ENCODE measurements around the gene GMEB2. TPM values are rescaled to one million over a fixed set of nuclear protein-coding genes. Genes with fewer than 3 reads are reported as not detected.
"Not testable (repeated sequence)": the region's sequence is repeated elsewhere in the genome, so short reads cannot be mapped to it uniquely, and the experiment has no call there.

GMEB2 gene
- total RNA-seq, 1 experiment from 2014 or later, result 21.5 TPM

DNA sequence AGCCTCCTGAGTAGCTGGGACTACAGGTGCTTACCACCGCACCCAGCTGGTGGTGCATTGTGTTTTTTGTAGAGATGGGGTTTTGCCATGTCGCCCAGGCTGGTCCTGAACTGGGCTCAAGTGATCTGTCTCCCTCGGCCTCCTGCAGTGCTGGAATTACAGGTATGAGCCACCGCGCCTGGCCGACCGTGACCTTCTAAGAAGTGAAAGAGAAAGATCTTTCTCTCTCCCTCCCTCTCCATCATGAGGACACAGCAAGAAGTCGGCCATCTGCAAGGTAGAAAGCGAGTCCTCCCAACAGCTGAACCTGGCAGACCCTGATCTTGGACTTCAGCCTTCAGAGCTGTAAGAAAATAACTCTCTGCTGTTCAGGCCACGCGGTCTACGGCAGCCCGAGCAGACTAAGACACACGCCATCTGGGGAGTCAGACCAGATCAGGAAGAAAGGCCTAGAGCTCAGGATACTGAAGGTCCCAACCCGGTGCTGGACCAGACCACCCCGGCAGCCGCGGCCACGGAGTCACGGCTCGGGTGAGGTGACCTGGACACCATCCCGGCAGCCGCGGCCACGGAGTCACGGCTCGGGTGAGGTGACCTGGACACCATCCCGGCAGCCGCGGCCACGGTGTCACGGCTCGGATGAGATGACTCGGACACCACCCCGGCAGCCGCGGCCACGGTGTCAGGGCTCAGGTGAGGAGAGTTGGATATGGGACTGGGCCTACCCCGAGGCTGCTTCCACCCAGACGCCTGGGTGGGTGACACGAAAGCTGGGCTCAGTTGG is 9.6 kb downstream of the GMEB2 start:
- Histone ChIP-seq H3K4me3 (ENCODE audit: low read depth, low read length) (no peak overlapping the region), H3K9me3 (peaks cover 7% of the 10 kb centered on the region), H3K36me3 (ENCODE audit: control insufficient read depth, insufficient read depth, low read length) (peaks cover 10% of the 10 kb centered on the region), H3K4me1 (no peaks in the 10 kb centered on the region), H3K27me3 (replicated peaks; ENCODE audit: control insufficient read depth, insufficient read depth, low read length) (no peaks in the 10 kb centered on the region)
- H3K27ac Mint-ChIP-seq (ENCODE audit: unreplicated experiment), result no peak overlapping the region
- H3K9me3 Mint-ChIP-seq (ENCODE audit: unreplicated experiment), result peaks cover 14% of the 10 kb centered on the region
- TF ChIP-seq, protein P1, sequence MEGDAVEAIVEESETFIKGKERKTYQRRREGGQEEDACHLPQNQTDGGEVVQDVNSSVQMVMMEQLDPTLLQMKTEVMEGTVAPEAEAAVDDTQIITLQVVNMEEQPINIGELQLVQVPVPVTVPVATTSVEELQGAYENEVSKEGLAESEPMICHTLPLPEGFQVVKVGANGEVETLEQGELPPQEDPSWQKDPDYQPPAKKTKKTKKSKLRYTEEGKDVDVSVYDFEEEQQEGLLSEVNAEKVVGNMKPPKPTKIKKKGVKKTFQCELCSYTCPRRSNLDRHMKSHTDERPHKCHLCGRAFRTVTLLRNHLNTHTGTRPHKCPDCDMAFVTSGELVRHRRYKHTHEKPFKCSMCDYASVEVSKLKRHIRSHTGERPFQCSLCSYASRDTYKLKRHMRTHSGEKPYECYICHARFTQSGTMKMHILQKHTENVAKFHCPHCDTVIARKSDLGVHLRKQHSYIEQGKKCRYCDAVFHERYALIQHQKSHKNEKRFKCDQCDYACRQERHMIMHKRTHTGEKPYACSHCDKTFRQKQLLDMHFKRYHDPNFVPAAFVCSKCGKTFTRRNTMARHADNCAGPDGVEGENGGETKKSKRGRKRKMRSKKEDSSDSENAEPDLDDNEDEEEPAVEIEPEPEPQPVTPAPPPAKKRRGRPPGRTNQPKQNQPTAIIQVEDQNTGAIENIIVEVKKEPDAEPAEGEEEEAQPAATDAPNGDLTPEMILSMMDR (IDR thresholded peaks at IDR 0.05; ENCODE audit: insufficient read depth in 1 of 2, low read depth in 1 of 2, low read length in 1 of 2, severe bottlenecking in 1 of 2, unreplicated experiment in 1 of 2), result no peak
- intact Hi-C loops (cut with micrococcal nuclease; ENCODE audit: unreplicated experiment), result no loop called here
- no TSS peak for BruUV-seq (replicated peaks)
- no peak for DNase-seq
- CTCF ChIA-PET, result interaction anchor here (0.5 to 0.7 kb wide), 4 partner anchors 79 to 838 kb away, joined by 3 to 4 read pairs (median 3); no protein-coding TSS in a partner anchor
- POLR2A ChIA-PET, result interaction anchor here (0.6 kb wide), 1 partner anchor 25 kb away, joined by 8 read pairs; no protein-coding TSS in a partner anchor
- no peak overlapping the region for H3K4me3 Mint-ChIP-seq (ENCODE audit: unreplicated experiment)
- H3K4me1 Mint-ChIP-seq (ENCODE audit: low read depth, unreplicated experiment), result no peaks in the 10 kb centered on the region
- H3K36me3 Mint-ChIP-seq (ENCODE audit: insufficient read depth, unreplicated experiment), result peaks cover 41% of the 10 kb centered on the region
- H3K27me3 Mint-ChIP-seq (ENCODE audit: insufficient read depth, unreplicated experiment), result no peaks in the 10 kb centered on the region

DNA sequence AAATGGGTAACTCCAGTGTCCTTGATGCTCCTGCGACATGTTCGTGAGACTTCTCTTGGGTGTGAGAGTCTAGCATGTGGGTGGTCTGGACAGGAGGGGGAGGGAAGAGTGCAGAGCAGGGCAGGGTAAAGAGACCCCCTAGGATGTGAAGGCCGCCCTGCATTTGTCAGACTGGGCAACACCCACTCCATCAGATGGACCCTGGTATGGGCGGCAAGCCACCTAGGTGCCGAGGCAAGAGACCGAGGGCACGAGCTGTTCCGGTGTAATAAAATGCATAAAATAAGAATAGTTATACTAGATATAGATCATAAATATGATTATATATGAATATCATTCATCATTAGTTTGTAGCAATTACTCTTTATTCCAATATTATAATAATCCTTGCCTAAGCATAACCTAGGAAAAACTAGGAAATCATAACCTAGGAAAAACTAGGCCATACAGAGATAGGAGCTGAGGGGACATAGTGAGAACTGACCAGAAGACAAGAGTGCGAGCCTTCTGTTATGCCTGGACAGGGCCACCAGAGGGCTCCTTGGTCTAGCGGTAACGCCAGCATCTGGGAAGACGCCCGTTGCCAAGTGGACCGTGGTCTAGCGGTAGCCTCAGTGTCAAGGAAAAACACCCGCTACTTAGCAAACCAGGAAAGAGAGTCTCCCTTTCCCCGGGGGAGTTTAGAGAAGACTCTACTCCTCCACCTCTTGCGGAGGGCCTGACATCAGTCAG is 12.9 kb downstream of the GMEB2 start:
- BruUV-seq (replicated peaks); H3K4me1 ChIP-seq; H3K4me1 Mint-ChIP-seq (ENCODE audit: low read depth, unreplicated experiment); DNase-seq; H3K4me3 Mint-ChIP-seq (ENCODE audit: unreplicated experiment); H3K27me3 ChIP-seq (replicated peaks; ENCODE audit: control insufficient read depth, insufficient read depth, low read length); H3K36me3 ChIP-seq (ENCODE audit: control insufficient read depth, insufficient read depth, low read length); H3K4me3 ChIP-seq (ENCODE audit: low read depth, low read length); H3K27ac Mint-ChIP-seq (ENCODE audit: unreplicated experiment); intact Hi-C loops (cut with micrococcal nuclease; ENCODE audit: unreplicated experiment); H3K9me3 ChIP-seq; H3K27me3 Mint-ChIP-seq (ENCODE audit: insufficient read depth, unreplicated experiment): not testable (repeated sequence)
- H3K9me3 Mint-ChIP-seq (ENCODE audit: unreplicated experiment), result peaks cover 14% of the 10 kb centered on the region
- peaks cover 47% of the 10 kb centered on the region for H3K36me3 Mint-ChIP-seq (ENCODE audit: insufficient read depth, unreplicated experiment)
- TF ChIP-seq, protein P1 (IDR thresholded peaks at IDR 0.05; ENCODE audit: insufficient read depth in 1 of 2, low read depth in 1 of 2, low read length in 1 of 2, severe bottlenecking in 1 of 2, unreplicated experiment in 1 of 2), result peak in 1 of 2 experiments; percentile 54
- ChIA-PET POLR2A (interaction anchor here (0.6 kb wide), 2 partner anchors 28 to 73 kb away, joined by 3 to 11 read pairs; no protein-coding TSS in a partner anchor), CTCF (interaction anchor here (0.6 to 1.0 kb wide), 2 partner anchors 76 to 366 kb away, joined by 3 read pairs; no protein-coding TSS in a partner anchor)

DNA sequence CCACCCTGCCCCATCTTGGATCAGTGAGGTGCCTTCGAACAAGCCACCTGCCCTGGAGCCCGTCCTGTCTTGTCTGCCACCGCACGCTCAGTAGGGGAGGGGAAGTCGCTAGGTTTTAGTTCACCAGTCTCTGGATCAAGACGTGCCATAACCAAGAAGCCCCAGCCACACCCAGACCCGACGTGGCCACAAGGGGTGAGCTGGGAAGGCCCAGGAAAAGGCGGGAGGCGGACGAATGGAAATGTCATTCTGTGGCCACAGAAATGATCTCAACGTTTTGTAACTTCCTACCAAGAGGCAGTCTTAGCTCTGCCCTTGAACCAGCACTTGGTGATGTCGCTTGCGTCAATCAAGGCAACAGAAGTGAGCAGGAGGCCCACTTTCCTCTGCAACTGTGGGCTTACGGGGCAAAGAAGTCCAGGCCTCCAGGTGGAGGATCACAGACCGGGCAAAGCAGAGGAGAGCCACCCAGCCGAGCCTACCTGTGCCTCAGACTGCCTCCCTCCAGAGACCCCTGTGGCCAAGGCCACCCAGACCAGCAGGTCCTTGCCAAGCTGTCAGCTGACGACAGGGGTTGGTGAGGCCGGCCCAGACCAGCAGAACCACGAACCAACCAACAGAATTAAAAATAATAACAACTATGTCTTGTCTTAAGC is 14.5 kb downstream of the GMEB2 start:
- Histone ChIP-seq H3K36me3 (ENCODE audit: control insufficient read depth, insufficient read depth, low read length) (peaks cover 7% of the 10 kb centered on the region), H3K4me1 (no peaks in the 10 kb centered on the region), H3K27me3 (replicated peaks; ENCODE audit: control insufficient read depth, insufficient read depth, low read length) (no peaks in the 10 kb centered on the region), H3K9me3 (peaks cover 7% of the 10 kb centered on the region), H3K4me3 (ENCODE audit: low read depth, low read length) (no peak overlapping the region)
- no peaks in the 10 kb centered on the region for H3K4me1 Mint-ChIP-seq (ENCODE audit: low read depth, unreplicated experiment)
- intact Hi-C loops (cut with micrococcal nuclease; ENCODE audit: unreplicated experiment), result no loop called here
- TF ChIP-seq, protein P1 (IDR thresholded peaks at IDR 0.05; ENCODE audit: insufficient read depth in 1 of 2, low read depth in 1 of 2, low read length in 1 of 2, severe bottlenecking in 1 of 2, unreplicated experiment in 1 of 2), result no peak
- DNase-seq, result no peak
- no TSS peak for BruUV-seq (replicated peaks)
- H3K9me3 Mint-ChIP-seq (ENCODE audit: unreplicated experiment), result peaks cover 14% of the 10 kb centered on the region
- POLR2A ChIA-PET, result interaction anchor here (0.7 kb wide), 1 partner anchor 78 kb away, joined by 3 read pairs; no protein-coding TSS in a partner anchor
- H3K36me3 Mint-ChIP-seq (ENCODE audit: insufficient read depth, unreplicated experiment), result peaks cover 41% of the 10 kb centered on the region
- H3K27ac Mint-ChIP-seq (ENCODE audit: unreplicated experiment), result no peak overlapping the region
- CTCF ChIA-PET, result no interaction called here
- no peak overlapping the region for H3K4me3 Mint-ChIP-seq (ENCODE audit: unreplicated experiment)
- no peaks in the 10 kb centered on the region for H3K27me3 Mint-ChIP-seq (ENCODE audit: insufficient read depth, unreplicated experiment)

Data from Caco-2 (cell line).